GM19239 (cell line): ENCODE results near the gene CCK.

Experiments
- DNase-seq: peaks from one replicate; pipeline ENCODE4 v3.0.0; 2011; ENCODE audit warnings: low spot score; ENCODE audit not compliant: insufficient read length
- FAIRE-seq: peaks from 2 replicates; lab custom pipeline; 2011; peaks lifted over from hg19 to GRCh38; lab: Jason Lieb, UNC

The CCK gene

DNA sequence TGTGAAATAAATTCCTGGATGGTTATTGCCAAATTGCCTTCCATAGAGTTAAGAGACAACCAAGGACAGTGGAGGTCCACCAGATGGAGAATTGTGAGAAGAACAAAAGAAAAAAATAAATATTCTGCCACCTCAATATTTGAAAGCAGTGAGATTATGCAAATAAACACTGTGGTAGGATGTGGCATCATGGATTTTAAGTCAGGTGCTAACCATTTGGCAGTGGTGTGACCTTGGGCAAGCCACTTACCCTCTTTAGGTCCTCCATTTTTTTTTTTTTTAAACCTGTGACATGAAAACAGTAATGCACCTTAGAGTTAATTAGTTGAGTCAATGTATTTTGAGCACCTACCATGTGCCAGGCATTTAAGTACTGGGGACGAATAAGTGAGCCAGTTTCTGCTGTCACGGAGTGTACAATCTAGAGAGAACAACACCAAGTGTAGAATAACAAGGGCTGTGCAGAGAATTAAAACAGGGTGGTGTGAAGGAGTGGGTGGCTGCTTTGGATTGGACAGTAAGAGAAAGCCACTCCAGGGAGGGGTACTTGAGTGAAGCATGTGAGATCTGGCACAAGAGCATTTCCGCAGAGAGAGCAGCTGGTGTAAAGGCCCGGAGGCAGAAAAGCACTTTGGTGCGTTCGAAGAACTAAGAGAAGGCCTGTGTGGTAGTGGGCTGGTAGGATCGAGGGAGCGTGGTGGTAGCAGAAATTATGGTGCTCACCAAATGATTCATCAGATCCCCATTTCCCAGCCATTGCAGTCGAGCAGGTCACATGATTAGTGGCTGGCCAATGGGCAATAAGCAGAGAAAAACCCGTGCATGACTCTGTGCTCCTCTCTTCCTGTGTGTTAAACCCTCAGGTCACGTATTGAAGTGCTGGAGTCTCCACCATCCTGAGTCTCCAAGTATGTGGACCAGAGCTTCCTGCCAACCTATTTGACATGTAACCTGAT, 39.2 kb downstream of the CCK start:
- DNase-seq, result no peak
- FAIRE-seq, result no peak

GRCh38 chr3:42225486-42226363, 40.3 kb downstream of the CCK start:
- no peak for FAIRE-seq

DNA sequence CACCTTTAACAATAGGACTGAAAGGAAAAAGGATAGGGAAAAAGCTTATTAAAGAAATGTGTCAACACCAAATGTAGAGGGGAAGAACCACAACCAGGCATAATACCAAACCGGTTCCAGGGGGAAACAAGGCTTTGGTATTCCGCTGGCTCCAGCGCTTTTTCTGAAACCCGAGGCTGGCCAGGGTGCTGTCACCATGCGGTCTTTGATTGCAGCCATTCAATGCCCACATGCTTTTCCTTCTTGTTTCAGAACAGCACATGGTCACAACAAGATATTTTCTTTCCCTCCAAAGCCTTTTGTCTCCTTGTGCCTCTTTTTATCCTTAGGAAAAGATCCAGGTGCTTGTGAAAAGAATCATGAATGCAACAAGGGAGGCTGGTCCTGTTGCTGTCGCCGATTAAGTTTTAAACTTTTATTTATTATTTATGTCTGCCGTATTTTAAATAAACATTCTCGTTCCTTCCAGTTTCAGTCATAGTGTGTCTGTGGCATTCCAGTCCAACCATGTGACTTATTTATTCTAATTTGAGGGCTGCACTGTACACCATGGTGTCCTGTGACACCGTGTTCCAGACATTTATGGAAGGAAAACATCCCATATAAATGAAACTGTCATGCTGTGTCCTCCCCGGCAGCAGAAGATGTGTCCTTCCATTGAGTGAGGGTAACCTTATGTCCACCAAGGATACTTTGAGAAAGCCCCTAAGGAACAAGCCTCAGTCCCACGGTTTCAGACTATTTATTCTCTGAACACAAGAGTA, 41.1 kb downstream of the CCK start:
- FAIRE-seq, result no peak
- no peak for DNase-seq

More at GRCh38 chr3:42225486-42226363, 40.3 kb downstream of the CCK start:
- DNase-seq, result no peak

DNA sequence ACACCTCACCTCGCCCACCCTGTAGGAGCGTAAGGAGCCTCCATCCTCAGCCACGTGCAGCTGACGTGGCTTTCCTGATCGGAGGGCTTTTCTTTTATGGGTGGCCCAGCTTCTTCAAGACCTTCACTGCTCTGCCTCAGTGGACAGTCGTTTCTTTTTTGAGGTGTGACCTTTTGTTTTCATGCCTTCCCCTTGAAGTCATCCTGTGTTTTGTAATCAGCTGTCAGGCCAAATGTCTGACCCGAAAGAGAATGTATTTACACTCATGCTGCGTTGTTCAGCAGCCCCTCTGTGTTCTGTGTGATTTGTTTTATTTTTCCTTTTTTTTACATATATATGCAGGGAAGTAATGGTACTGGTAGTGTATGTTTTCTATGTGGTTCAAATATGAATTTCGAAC, 41.8 kb downstream of the CCK start:
- DNase-seq, result no peak
- no peak for FAIRE-seq

GRCh38 chr3:42222942-42223693, 42.9 kb downstream of the CCK start:
- no peak for DNase-seq
- no peak for FAIRE-seq

GRCh38 chr3:42220436-42221121, 45.4 kb downstream of the CCK start:
- DNase-seq (no peak), FAIRE-seq (no peak)

- FAIRE-seq, result peak; percentile 21
Measured at GRCh38 chr3:42216931-42217333, 49.1 kb downstream of the CCK start.

DNA sequence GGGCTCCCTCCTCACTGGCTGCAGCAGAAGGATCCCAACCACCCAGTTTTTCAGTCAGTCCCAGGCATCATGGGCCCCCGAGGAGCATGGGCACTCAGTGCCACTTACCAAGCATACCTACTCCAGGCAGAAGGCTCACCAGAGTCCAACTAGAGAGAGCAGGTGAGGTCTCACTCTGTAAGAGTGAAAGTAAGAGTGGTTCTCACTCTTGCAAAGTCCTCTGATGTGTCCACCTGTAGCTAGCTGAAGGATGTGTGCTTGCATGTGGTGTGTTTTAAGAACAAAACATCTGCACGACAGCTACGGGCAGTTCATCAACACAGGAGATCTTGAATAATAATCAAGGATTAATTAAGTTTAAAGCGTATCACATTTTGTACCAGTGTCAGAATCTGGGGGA, 49.7 kb downstream of the CCK start:
- DNase-seq, result no peak
- FAIRE-seq, result peak; percentile 76

More at GRCh38 chr3:42216931-42217333, 49.1 kb downstream of the CCK start:
- no peak for DNase-seq

GRCh38 chr3:42214565-42215283, 51.3 kb downstream of the CCK start:
- FAIRE-seq (peak; percentile 76), DNase-seq (no peak)

- DNase-seq (no peak), FAIRE-seq (peak; percentile 68)
Measured at GRCh38 chr3:42214064-42214463, 51.9 kb downstream of the CCK start.

DNA sequence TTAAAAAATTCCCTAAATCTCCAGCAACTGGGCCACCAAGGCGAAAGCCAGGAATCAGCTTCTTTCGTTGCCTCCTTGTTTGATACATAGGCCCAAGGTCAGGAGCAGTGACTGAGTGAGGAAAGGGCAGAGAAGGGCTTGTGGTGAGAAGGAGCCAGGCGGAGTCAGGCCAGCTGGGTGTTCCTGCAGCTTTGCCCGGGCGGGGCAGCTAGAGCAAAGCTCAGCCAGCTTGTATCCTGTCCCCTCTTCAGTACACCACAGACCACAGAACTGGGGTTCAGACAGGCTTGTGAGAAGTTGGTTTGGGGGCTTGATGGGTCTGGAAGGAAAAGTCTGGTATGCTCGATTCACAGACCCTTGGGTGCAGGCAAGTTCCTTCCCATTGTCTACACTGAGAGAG, 52.6 kb downstream of the CCK start:
- FAIRE-seq, result no peak
- no peak for DNase-seq

- no peak for DNase-seq
- no peak for FAIRE-seq
Measured at GRCh38 chr3:42210726-42211125, 55.3 kb downstream of the CCK start.

DNA sequence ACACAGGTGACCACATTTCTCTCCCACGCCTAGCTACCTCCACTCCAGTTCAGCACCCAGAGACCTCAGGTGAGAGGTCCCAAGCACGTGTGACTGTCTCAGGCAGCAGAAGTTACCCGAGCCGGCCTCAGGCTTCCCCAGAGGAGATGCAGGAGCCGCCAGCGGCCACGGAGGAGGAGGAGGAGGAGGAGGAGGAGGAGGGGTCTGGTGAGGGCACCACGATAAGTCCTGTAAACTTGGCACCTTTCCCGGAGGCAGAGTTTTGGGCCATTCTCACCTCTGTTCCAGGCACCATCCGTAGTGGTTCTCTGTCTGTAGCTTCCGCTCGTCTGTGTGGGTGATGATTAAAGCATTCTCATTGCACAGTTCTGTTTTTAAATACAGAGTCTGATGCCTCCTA, 56.1 kb downstream of the CCK start:
- DNase-seq, result no peak
- FAIRE-seq, result no peak
